Right lobe of liver (tissue), 6 donors: Measurements from ENCODE around the gene DLD. TPM values are rescaled to one million over a fixed set of nuclear protein-coding genes. Genes with fewer than 3 reads are reported as not detected.
"Not testable (repeated sequence)": the region's sequence is repeated elsewhere in the genome, so short reads cannot be mapped to it uniquely, and the experiment has no call there.

ENCODE experiments used
- ATAC-seq, 4 donors: fragments of 200-7000 bp; cut with Tn5 transposase; one replicate each; pipeline ENCODE4 v1.9.1; 2020; ENCODE audit warnings: mild to moderate bottlenecking in 4 of 4, moderate library complexity in 4 of 4
- DNase-seq, 3 donors: peaks; one replicate each; pipeline ENCODE4 v3.0.0-alpha.2; 2020
- H3K27ac ChIP-seq, 3 donors: fragments of 200-600 bp; one replicate each; pipeline ENCODE4 v1.8.0; 2022
- H3K27me3 ChIP-seq, 2 donors: fragments of 200-600 bp; one replicate each; pipeline ENCODE4 v1.8.0; 2022
- H3K36me3 ChIP-seq, 4 donors: fragments of 200-600 bp; sonication (generic) in 1 of 4; one replicate each; pipeline versions ENCODE4 v1.5.1 to v1.8.0; 2017 to 2022; ENCODE audit warnings: control low read depth in 1 of 4
- H3K4me1 ChIP-seq, 4 donors: fragments of 200-600 bp; sonication (generic) in 1 of 4; one replicate each; pipeline versions ENCODE4 v1.5.1 to v1.8.0; 2017 to 2022; ENCODE audit warnings: control low read depth in 1 of 4
- H3K4me3 ChIP-seq, 3 donors: fragments of 200-600 bp; one replicate each; pipeline ENCODE4 v1.8.0; 2022
- H3K9me3 ChIP-seq, 4 donors: fragments of 200-600 bp; sonication (generic) in 1 of 4; one replicate each; pipeline versions ENCODE4 v1.5.1 to v1.8.0; 2017 to 2022; ENCODE audit warnings: control low read depth in 1 of 4
- POLR2A ChIP-seq: fragments of 450-650 bp; IDR thresholded peaks from one replicate; pipeline ENCODE4 v1.6.1; 2017; ENCODE audit warnings: antibody characterized with exemption, mild to moderate bottlenecking
- WGBS: methylation state at CpG from one replicate; pipeline ENCODE4 v1.1.6; 2018; ENCODE audit warnings: low coverage, low lambda C conversion rate; ENCODE audit not compliant: insufficient coverage; ENCODE audit errors: missing lambda C conversion rate; 5-methylcytosine and 5-hydroxymethylcytosine counted together
- intact Hi-C, 2 donors: fragments of 100-400 bp; cut with DNase I; formaldehyde crosslinking; loops; one replicate each; pipeline versions ENCODE4 v1.11.2 to v1.14.1; 2022
- total RNA-seq, 6 experiments: library from RNA; depleted of rRNA in 2 of 6; stranded (reverse); fragments of >200 nt in 2 of 6; fragmentation: NEBNext Ultra II Directional in 3 of 6; extraction: Animal tissue kit (Norgen Biotek cat#: 25700) in 3 of 6; gene quantifications; one replicate each; pipeline versions ENCODE4 v1.1.0 to v1.2.4, GENCODE V29; 2016 to 2023
- TF ChIP-seq, protein P1 (sequence below), 4 donors: fragments of 200-600 bp in 3 of 4; fragments of 450-650 bp in 1 of 4; IDR thresholded peaks; one replicate each; pipeline versions ENCODE4 v1.5.1 to v1.8.0; 2016 to 2022; ENCODE audit warnings: antibody characterized with exemption in 4 of 4, mild to moderate bottlenecking in 2 of 4
- donor health status: DM: no; HTN: yes; CAD: no.
- donor health status: DM: no; HTN: no; CAD: no.
- donor health status: DM: no; HTN: no; CAD: no.
- donor health status: DM: no; HTN: yes; CAD: no.
- donor health status: DM: no; HTN: yes; CAD: no.

DLD gene
- total RNA-seq, 6 experiments from 2014 or later, result 51.5 to 69.4 (median 61.0) TPM

- peaks cover 0 to 13% (median 4%) of the 10 kb centered on the region in 4 donors for H3K36me3 ChIP-seq
- intact Hi-C loops, result loop anchor here in 1 of 2 donors (5.0 kb wide), 1 partner anchor 256 kb away; no protein-coding TSS in a partner anchor
- no peaks in the 10 kb centered on the region for H3K9me3 ChIP-seq
- H3K4me3 ChIP-seq, result peak overlapping the region; percentile 58 to 66 (median 65)
- H3K27me3 ChIP-seq, result no peaks in the 10 kb centered on the region
- TF ChIP-seq POLR2A, result no peak
- TF ChIP-seq, protein P1, sequence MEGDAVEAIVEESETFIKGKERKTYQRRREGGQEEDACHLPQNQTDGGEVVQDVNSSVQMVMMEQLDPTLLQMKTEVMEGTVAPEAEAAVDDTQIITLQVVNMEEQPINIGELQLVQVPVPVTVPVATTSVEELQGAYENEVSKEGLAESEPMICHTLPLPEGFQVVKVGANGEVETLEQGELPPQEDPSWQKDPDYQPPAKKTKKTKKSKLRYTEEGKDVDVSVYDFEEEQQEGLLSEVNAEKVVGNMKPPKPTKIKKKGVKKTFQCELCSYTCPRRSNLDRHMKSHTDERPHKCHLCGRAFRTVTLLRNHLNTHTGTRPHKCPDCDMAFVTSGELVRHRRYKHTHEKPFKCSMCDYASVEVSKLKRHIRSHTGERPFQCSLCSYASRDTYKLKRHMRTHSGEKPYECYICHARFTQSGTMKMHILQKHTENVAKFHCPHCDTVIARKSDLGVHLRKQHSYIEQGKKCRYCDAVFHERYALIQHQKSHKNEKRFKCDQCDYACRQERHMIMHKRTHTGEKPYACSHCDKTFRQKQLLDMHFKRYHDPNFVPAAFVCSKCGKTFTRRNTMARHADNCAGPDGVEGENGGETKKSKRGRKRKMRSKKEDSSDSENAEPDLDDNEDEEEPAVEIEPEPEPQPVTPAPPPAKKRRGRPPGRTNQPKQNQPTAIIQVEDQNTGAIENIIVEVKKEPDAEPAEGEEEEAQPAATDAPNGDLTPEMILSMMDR (IDR thresholded peaks at IDR 0.05), result no peak
- DNase-seq (no peak), ATAC-seq (peak in 1 of 4 donors; percentile 55)
- peak overlapping the region; percentile 92 to 95 (median 93) for H3K27ac ChIP-seq
- H3K4me1 ChIP-seq, result peaks cover 0 to 16% (median 7%) of the 10 kb centered on the region in 4 donors
- WGBS, result 31% methylated on average over 9 of the region's 9 CpGs
Observed at GRCh38 chr7:107891636-107892366, 818 bp downstream of the DLD start.

- not testable (repeated sequence) for H3K27ac ChIP-seq, H3K27me3 ChIP-seq, DNase-seq, H3K9me3 ChIP-seq, ATAC-seq
- peaks cover 0 to 13% (median 4%) of the 10 kb centered on the region in 4 donors for H3K36me3 ChIP-seq
- intact Hi-C loops, result loop anchor here in 1 of 2 donors (5.0 kb wide), 1 partner anchor 255 kb away; no protein-coding TSS in a partner anchor
- WGBS, result 91% methylated on average over 7 of the region's 8 CpGs
- H3K4me1 ChIP-seq, result peaks cover 0 to 16% (median 7%) of the 10 kb centered on the region in 4 donors
- H3K4me3 ChIP-seq, result peak overlapping the region in 2 of 3 donors; percentile 58 to 66
Observed at GRCh38 chr7:107892367-107892741, 1.4 kb downstream of the DLD start.

DNA sequence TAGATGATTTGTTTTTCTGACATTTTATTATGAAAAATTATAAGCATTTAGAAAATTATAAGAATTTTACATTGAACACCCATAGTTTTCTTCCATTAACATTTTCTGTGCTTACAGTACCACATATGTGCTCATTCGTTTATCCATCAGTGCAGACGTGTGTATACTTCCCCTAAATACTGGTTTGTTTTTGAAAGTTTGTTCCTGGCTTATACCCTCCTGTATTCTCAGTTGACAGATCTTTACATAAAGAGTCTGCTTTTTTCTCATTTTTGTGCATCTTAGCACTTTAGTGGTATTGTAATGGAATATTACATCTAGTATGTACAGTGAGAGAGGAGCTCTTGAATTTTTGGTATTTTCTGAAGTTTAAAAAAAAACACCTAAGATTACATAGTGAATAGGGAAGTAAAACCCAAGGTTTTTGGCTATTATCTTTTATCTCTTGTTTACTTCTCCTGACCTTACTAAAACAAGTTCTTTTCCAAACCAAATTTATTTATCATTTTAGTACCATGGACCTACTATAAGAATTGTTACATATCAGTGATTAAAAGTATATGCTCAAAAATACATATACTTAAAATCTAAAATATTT lies 8.1 kb downstream of the DLD start:
- Histone ChIP-seq H3K4me1 (peaks cover 0 to 16% (median 5%) of the 10 kb centered on the region in 4 donors), H3K4me3 (no peak overlapping the region), H3K27me3 (no peaks in the 10 kb centered on the region), H3K27ac (no peak overlapping the region), H3K36me3 (peaks cover 0 to 22% (median 10%) of the 10 kb centered on the region in 4 donors), H3K9me3 (no peaks in the 10 kb centered on the region)
- no peak for DNase-seq
- 57% methylated on average over 2 of the region's 2 CpGs for whole genome bisulfite sequencing
- ATAC-seq, result no peak
- TF ChIP-seq POLR2A, result no peak
- TF ChIP-seq, protein P1 (IDR thresholded peaks at IDR 0.05), result no peak
- intact Hi-C loops, result no loop called here

- intact Hi-C loops, result no loop called here
- TF ChIP-seq, protein P1 (IDR thresholded peaks at IDR 0.05), result no peak
- no peak for TF ChIP-seq POLR2A
- no peak overlapping the region for H3K4me3 ChIP-seq
- no peak overlapping the region for H3K27ac ChIP-seq
- H3K36me3 ChIP-seq, result peaks cover 0 to 28% (median 9%) of the 10 kb centered on the region in 4 donors
- H3K27me3 ChIP-seq, result no peaks in the 10 kb centered on the region
- no peak for DNase-seq
- H3K9me3 ChIP-seq, result no peaks in the 10 kb centered on the region
- ATAC-seq, result no peak
- 65% methylated on average over 1 of the region's 1 CpG for WGBS
- H3K4me1 ChIP-seq, result peaks cover 0 to 16% (median 5%) of the 10 kb centered on the region in 4 donors
Observed at GRCh38 chr7:107900496-107901015, 9.6 kb downstream of the DLD start.

DNA sequence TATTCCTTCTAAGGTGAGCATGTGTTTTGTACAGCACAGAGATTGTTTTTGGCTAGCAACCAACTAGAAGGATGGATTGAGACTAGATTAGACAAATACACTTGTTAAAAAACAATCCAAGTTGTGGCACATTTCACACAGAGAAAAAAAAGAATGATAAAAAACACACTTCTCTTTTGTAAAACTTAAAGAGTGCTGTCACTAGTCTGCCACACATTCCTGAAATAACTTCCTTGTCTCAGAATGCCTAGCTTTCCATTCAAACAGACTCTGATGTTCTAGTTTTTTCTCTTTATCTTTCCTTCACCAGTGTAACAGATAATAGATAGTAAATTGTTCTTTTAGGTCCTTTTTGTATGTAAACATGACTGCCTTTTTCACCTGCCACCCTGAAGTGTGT lies 11.4 kb downstream of the DLD start:
- DNase-seq (no peak), ATAC-seq (no peak)
- intact Hi-C loops, result no loop called here
- peaks cover 0 to 35% (median 17%) of the 10 kb centered on the region in 4 donors for H3K36me3 ChIP-seq
- no peak overlapping the region for H3K4me3 ChIP-seq
- H3K9me3 ChIP-seq, result no peaks in the 10 kb centered on the region
- peaks cover 0 to 26% (median 10%) of the 10 kb centered on the region in 4 donors for H3K4me1 ChIP-seq
- H3K27me3 ChIP-seq, result no peaks in the 10 kb centered on the region
- TF ChIP-seq, protein P1 (IDR thresholded peaks at IDR 0.05), result no peak
- no peak for TF ChIP-seq POLR2A
- no peak overlapping the region for H3K27ac ChIP-seq
